WTC11 (cell line): ENCODE results near the gene TFPT. TPM values are rescaled to one million over a fixed set of nuclear protein-coding genes. Genes with fewer than 3 reads are reported as not detected.

Experiments used
- ATAC-seq: fragments of 200-7000 bp; cut with Tn5 transposase; 2 replicates; pipeline ENCODE4 v1.10.0; 2021; ENCODE audit warnings: mild to moderate bottlenecking, moderate library complexity
- CTCF ChIA-PET: fragments of 300-600 bp; sonication (Branson Sonifier 250); formaldehyde crosslinking; loops from one replicate; lab custom pipeline; 2021; ENCODE audit warnings: antibody characterized with exemption; lab: Charles Lee
- POLR2A ChIA-PET: fragments of 350-600 bp; sonication (Branson Sonifier 250); formaldehyde crosslinking; loops from one replicate; lab custom pipeline; 2021; ENCODE audit warnings: antibody characterized with exemption; lab: Charles Lee
- DNase-seq: peaks from one replicate; pipeline ENCODE4 v3.0.0; 2021; ENCODE audit warnings: low spot score
- H3K27ac Mint-ChIP-seq: 2 replicates; pipeline ENCODE4 v1.8.0; 2021; ENCODE audit warnings: mixed read lengths
- H3K27me3 Mint-ChIP-seq: 2 replicates; pipeline ENCODE4 v1.8.0; 2021; ENCODE audit warnings: low read depth, mild to moderate bottlenecking, moderate library complexity, mixed read lengths
- H3K36me3 Mint-ChIP-seq: 2 replicates; pipeline ENCODE4 v1.8.0; 2021; ENCODE audit warnings: mixed read lengths
- H3K4me1 Mint-ChIP-seq: 2 replicates; pipeline ENCODE4 v1.8.0; 2022; ENCODE audit warnings: mixed read lengths
- H3K4me3 Mint-ChIP-seq: 2 replicates; pipeline ENCODE4 v1.8.0; 2021; ENCODE audit warnings: mild to moderate bottlenecking, moderate library complexity, mixed read lengths
- H3K9me3 Mint-ChIP-seq: 2 replicates; pipeline ENCODE4 v1.8.0; 2021; ENCODE audit warnings: mixed read lengths
- CBFB ChIP-seq: sonication (generic); formaldehyde crosslinking; IDR thresholded peaks from 2 replicates; pipeline ENCODE4 v1.8.1; 2022; ENCODE audit warnings: mild to moderate bottlenecking, low read depth, missing genetic modification reagents
- E2F1 ChIP-seq: sonication (generic); formaldehyde crosslinking; IDR thresholded peaks from 2 replicates; pipeline ENCODE4 v1.8.0; 2022; ENCODE audit warnings: mild to moderate bottlenecking, missing genetic modification reagents
- ESRRA ChIP-seq: sonication (generic); formaldehyde crosslinking; IDR thresholded peaks from 2 replicates; pipeline ENCODE4 v1.8.1; 2022; ENCODE audit warnings: mild to moderate bottlenecking, missing genetic modification reagents, borderline replicate concordance
- FOXJ3 ChIP-seq: sonication (generic); formaldehyde crosslinking; IDR thresholded peaks from 2 replicates; pipeline ENCODE4 v1.9.0; 2021; ENCODE audit warnings: missing genetic modification reagents, mild to moderate bottlenecking, borderline replicate concordance
- FOXP4 ChIP-seq: sonication (generic); formaldehyde crosslinking; IDR thresholded peaks from 2 replicates; pipeline ENCODE4 v1.8.0; 2022; ENCODE audit warnings: mild to moderate bottlenecking, missing genetic modification reagents
- HMGA2 ChIP-seq: fragments of 250-450 bp; sonication (Bioruptor Pico); IDR thresholded peaks from 2 replicates; pipeline ENCODE4 v1.4.0; 2021; ENCODE audit warnings: mild to moderate bottlenecking, moderate library complexity
- HMGXB4 ChIP-seq: sonication (generic); formaldehyde crosslinking; IDR thresholded peaks from 2 replicates; pipeline ENCODE4 v1.8.1; 2023; ENCODE audit warnings: mild to moderate bottlenecking, moderate library complexity, missing genetic modification reagents
- JUN ChIP-seq: sonication (generic); formaldehyde crosslinking; IDR thresholded peaks from 2 replicates; pipeline ENCODE4 v1.8.0; 2023; ENCODE audit warnings: mild to moderate bottlenecking, missing genetic modification reagents
- MYBL2 ChIP-seq: sonication (generic); formaldehyde crosslinking; IDR thresholded peaks from 2 replicates; pipeline ENCODE4 v1.8.1; 2023; ENCODE audit warnings: mild to moderate bottlenecking, moderate library complexity, missing genetic modification reagents
- NFATC4 ChIP-seq: fragments of 250-450 bp; sonication (Bioruptor Pico); IDR thresholded peaks from 2 replicates; pipeline ENCODE4 v1.9.0; 2021; ENCODE audit warnings: mild to moderate bottlenecking
- NFYB ChIP-seq: sonication (generic); formaldehyde crosslinking; conservative IDR thresholded peaks from 2 replicates; pipeline ENCODE4 v1.8.0; 2022; ENCODE audit warnings: low read depth, missing genetic modification reagents
- PRDM15 ChIP-seq: sonication (generic); formaldehyde crosslinking; IDR thresholded peaks from 2 replicates; pipeline ENCODE4 v1.8.0; 2022; ENCODE audit warnings: missing genetic modification reagents
- PRRX2 ChIP-seq: fragments of 250-450 bp; sonication (Bioruptor Pico); IDR thresholded peaks from 2 replicates; pipeline ENCODE4 v1.8.0; 2021; ENCODE audit warnings: mild to moderate bottlenecking
- ZBTB21 ChIP-seq: sonication (generic); formaldehyde crosslinking; IDR thresholded peaks from 2 replicates; pipeline ENCODE4 v1.8.1; 2023; ENCODE audit warnings: mild to moderate bottlenecking, missing genetic modification reagents, borderline replicate concordance
- ZNF121 ChIP-seq: sonication (generic); formaldehyde crosslinking; IDR thresholded peaks from 2 replicates; pipeline ENCODE4 v1.8.0; 2023; ENCODE audit warnings: missing genetic modification reagents
- ZNF138 ChIP-seq: sonication (generic); formaldehyde crosslinking; conservative IDR thresholded peaks from 2 replicates; pipeline ENCODE4 v1.8.1; 2022; ENCODE audit warnings: mild to moderate bottlenecking, moderate library complexity, missing genetic modification reagents
- ZNF232 ChIP-seq: sonication (generic); formaldehyde crosslinking; IDR thresholded peaks from 2 replicates; pipeline ENCODE4 v1.8.0; 2022; ENCODE audit warnings: mild to moderate bottlenecking, missing genetic modification reagents
- ZNF396 ChIP-seq: fragments of 250-450 bp; sonication (Bioruptor Pico); IDR thresholded peaks from 2 replicates; pipeline ENCODE4 v1.8.0; 2021; ENCODE audit warnings: mild to moderate bottlenecking, moderate library complexity, borderline replicate concordance
- total RNA-seq: library from RNA; stranded (reverse); gene quantifications from 3 replicates; pipeline ENCODE4 v1.2.3, GENCODE V29; 2021

TFPT gene
- total RNA-seq, 1 experiment from 2014 or later, result 24.6 TPM

GRCh38 chr19:54125713-54126112 is 10.3 kb upstream of the TFPT start:
- ChIA-PET CTCF (no interaction called here), POLR2A (no interaction called here)
- ATAC-seq, result no peak
- TF ChIP-seq ZNF232 (CRISPR knock-in tag), result no peak
- no peak for TF ChIP-seq NFYB (CRISPR knock-in tag)
- H3K9me3 Mint-ChIP-seq, result no peaks in the 10 kb centered on the region
- H3K27ac Mint-ChIP-seq, result no peak overlapping the region
- no peaks in the 10 kb centered on the region for H3K4me1 Mint-ChIP-seq
- H3K4me3 Mint-ChIP-seq, result no peak overlapping the region
- DNase-seq, result no peak
- no peaks in the 10 kb centered on the region for H3K27me3 Mint-ChIP-seq
- peaks cover 58% of the 10 kb centered on the region for H3K36me3 Mint-ChIP-seq

- TF ChIP-seq FOXP4 (CRISPR knock-in tag), result no peak
- no peak for TF ChIP-seq CBFB (CRISPR knock-in tag)
- TF ChIP-seq NFATC4 (CRISPR knock-in tag), result no peak
- TF ChIP-seq ZNF138 (CRISPR knock-in tag), result no peak
- no peak for TF ChIP-seq ZBTB21 (CRISPR knock-in tag)
- TF ChIP-seq HMGXB4 (CRISPR knock-in tag), result no peak
- TF ChIP-seq PRDM15 (CRISPR knock-in tag), result no peak
- TF ChIP-seq ESRRA (CRISPR knock-in tag), result no peak
- no peak for TF ChIP-seq MYBL2 (CRISPR knock-in tag)
- no peak for TF ChIP-seq FOXJ3
- TF ChIP-seq E2F1, result no peak
- no peak for TF ChIP-seq ZNF396 (CRISPR knock-in tag)
- no peak for TF ChIP-seq ZNF121
- TF ChIP-seq JUN, result no peak
- TF ChIP-seq PRRX2 (CRISPR knock-in tag), result no peak
- TF ChIP-seq HMGA2 (CRISPR knock-in tag), result no peak
- Mint-ChIP-seq H3K36me3 (peaks cover 60% of the 10 kb centered on the region), H3K27ac (no peak overlapping the region), H3K4me3 (no peak overlapping the region), H3K9me3 (no peaks in the 10 kb centered on the region), H3K4me1 (no peaks in the 10 kb centered on the region), H3K27me3 (no peaks in the 10 kb centered on the region)
- POLR2A ChIA-PET, result no interaction called here
- DNase-seq, result no peak
- no peak for ATAC-seq
- CTCF ChIA-PET, result interaction anchor here (1.2 to 1.5 kb wide), 2 partner anchors 13 to 212 kb away, joined by 3 to 4 read pairs; partner anchors contain the start of gene CNOT3
These were observed 8.9 kb upstream of the TFPT start for GRCh38 chr19:54124393-54124792.
